SW480 (cell line): ENCODE measurements around the gene EPGN.
"Not testable (repeated sequence)": the region's sequence is repeated elsewhere in the genome, so short reads cannot be mapped to it uniquely, and the experiment has no call there.

Source experiments
- DNase-seq: peaks from one replicate; pipeline ENCODE4 v3.0.0-alpha.2; 2016; ENCODE audit warnings: low spot score

The EPGN gene

GRCh38 chr4:74340421-74340820, 32.2 kb downstream of the EPGN start:
- DNase-seq, result not testable (repeated sequence)

DNA sequence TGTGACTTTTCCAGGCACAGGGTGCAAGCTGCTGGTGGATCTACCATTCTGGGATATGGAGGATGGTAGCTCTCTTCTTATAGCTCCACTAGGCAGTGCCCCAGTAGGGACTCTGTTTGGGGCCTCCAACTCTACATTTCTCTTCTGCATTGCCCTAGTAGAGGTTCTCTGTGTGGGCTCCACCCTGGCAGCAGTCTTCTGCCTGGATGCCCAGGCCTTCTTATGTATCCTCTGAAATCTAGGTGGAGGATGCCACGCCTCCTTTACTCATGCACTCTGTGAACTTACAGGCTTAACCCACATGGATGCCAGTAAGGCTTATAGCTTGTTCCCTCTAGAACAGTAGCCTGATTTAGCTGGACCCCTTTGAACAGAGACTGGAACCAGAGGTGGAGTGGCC, 35.8 kb downstream of the EPGN start:
- DNase-seq, result no peak

DNA sequence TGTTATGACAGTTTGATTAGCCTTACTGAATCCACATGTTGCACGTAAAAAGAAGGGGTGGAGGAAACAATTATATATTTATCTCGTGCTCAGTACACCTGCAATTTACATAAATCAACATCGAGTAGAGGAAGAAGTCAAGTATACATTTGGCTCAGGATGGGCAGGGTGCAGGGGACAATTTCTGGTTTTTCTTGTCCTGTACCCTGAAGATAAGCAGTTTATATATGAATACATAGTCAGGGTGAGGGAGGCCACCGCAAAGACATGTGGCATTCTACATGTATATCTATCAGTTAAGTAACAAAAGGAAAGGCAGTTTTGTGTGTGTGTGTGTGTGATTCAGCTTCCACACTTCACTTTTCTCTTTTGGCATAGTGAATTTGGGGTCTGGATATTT, 45.6 kb downstream of the EPGN start:
- DNase-seq, result no peak

GRCh38 chr4:74357965-74358364, 49.7 kb downstream of the EPGN start:
- no peak for DNase-seq

DNA sequence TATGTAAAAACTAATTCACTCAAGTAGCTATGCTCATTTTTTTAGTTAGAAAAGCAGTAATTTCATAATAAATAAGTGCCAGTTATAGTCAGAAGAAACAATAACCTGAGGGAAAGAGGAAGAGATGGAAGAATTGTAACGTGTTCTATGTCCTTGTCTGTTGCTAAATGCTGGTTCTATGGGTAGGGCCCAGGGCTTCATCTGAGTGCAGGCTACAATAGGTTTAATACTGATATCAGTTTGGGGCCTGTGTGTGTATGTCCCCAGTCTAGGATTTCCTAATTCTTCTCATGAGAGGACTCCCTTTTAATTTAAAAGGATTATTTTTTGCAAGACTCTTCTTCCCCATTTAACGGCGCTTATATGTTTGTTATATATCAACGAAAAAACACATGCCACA, 53.4 kb downstream of the EPGN start:
- DNase-seq, result no peak

DNA sequence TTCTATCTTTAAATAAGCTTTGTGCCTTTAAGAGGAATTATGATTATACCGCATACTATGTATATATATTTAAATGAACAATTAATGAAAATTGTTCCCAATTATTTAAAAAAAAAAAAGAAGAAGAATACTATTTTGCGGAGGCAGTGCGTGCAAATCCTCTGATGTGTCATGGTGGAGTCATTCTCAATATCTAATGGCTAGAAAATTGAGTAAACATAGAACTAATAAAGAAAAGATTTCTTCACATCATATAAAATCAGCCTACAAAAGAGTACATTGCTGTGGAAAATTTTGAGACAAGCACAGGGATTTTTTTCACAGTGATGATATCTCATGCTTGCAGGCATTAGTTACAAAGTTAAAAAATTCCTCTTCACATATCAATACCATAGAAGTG, 54.1 kb downstream of the EPGN start:
- no peak for DNase-seq

- DNase-seq, result no peak
Observed at GRCh38 chr4:74364256-74364651, 56.0 kb downstream of the EPGN start.

DNA sequence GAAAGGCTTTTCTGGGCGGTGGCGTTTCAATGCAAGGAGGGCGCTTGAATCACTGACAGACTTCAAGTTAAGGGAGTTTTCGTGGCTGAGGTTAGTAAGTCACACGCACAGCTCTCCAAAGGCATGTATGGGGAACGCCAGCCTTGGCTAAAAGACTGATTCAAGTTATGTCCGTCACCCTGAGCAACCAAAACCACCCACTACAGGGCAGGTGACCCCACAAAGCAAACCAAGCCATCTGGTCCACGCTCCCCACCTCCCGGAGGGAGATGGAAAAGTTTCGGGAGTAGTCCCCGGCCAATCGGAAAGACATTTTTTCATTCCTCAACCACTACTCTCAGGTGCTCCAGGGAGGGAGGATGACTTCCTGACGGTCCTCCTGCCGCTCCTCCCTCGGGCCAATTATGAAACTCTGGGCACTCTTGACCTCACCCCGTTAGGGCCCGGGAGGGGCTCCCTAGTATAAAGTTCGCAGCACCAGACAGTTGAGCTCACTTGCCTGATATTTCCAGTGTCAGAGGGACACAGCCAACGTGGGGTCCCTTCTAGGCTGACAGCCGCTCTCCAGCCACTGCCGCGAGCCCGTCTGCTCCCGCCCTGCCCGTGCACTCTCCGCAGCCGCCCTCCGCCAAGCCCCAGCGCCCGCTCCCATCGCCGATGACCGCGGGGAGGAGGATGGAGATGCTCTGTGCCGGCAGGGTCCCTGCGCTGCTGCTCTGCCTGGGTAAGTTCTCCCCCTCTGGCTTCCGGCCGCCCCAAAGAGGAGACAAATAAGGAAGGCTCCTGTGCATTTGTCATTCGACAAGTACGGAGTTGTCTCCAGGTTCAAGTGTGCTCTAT, 56.6 kb downstream of the EPGN start, which contains the start of gene EREG:
Gene EREG (plus strand): TSS at position 494 of the 840 bp plus-strand sequence. CDS start 164 bp downstream, at position 658.
- DNase-seq, result peak; percentile 62

DNA sequence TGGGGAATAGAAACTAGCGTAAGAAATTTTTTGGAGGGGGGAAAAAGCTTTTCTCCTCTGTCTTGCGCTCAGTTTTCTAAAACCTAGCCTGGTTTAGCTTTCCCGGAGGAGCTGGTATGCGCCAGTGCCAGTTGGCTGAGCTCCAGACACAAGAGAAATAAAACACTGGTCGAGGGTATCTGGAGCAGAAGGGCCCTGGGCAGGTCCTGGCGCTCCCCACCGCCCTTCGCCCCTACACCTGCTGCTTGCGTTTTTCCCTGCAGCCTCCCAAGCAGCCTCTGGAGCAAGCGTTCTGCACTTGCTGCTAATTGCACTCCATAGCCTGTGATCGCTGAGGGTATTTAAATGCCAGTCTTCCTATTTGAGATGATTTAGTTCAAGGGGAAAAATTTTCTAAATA, 57.5 kb downstream of the EPGN start:
- peak; percentile 43 for DNase-seq
